GM19043 (cell line): ENCODE measurements around the gene IGSF3.
"Not testable (repeated sequence)": the region's sequence is repeated elsewhere in the genome, so short reads cannot be mapped to it uniquely, and the experiment has no call there.

Experiments used
- ATAC-seq: cut with Tn5 transposase; IDR thresholded peaks from one replicate; pipeline ENCODE4 v1.9.1; 2021; ENCODE audit warnings: low read depth; ENCODE audit not compliant: unreplicated experiment

Gene IGSF3

GRCh38 chr1:116603646-116604045, 63.9 kb downstream of the IGSF3 start:
- ATAC-seq = not testable (repeated sequence)

GRCh38 chr1:116599369-116599768, 68.2 kb downstream of the IGSF3 start:
- not testable (repeated sequence) for ATAC-seq

GRCh38 chr1:116598420-116599036, 69.0 kb downstream of the IGSF3 start:
- ATAC-seq = not testable (repeated sequence)

- peak; percentile 73 for ATAC-seq
Observed at GRCh38 chr1:116597388-116597787, 70.1 kb downstream of the IGSF3 start.

GRCh38 chr1:116596742-116597307, 70.7 kb downstream of the IGSF3 start:
- not testable (repeated sequence) for ATAC-seq

- not testable (repeated sequence) for ATAC-seq
Observed at GRCh38 chr1:116595946-116596741, 71.4 kb downstream of the IGSF3 start.

- ATAC-seq = not testable (repeated sequence)
Observed at GRCh38 chr1:116595065-116595840, 72.3 kb downstream of the IGSF3 start.

- ATAC-seq = not testable (repeated sequence)
Observed at GRCh38 chr1:116593977-116594376, 73.6 kb downstream of the IGSF3 start.

GRCh38 chr1:116593401-116593800, 74.1 kb downstream of the IGSF3 start:
- ATAC-seq = not testable (repeated sequence)

GRCh38 chr1:116591951-116592605, 75.5 kb downstream of the IGSF3 start:
- ATAC-seq = not testable (repeated sequence)

- ATAC-seq = not testable (repeated sequence)
Observed at GRCh38 chr1:116591006-116591950, 76.3 kb downstream of the IGSF3 start.

- ATAC-seq = not testable (repeated sequence)
Observed at GRCh38 chr1:116590359-116591005, 77.1 kb downstream of the IGSF3 start.

- not testable (repeated sequence) for ATAC-seq
Observed at GRCh38 chr1:116589101-116589735, 78.3 kb downstream of the IGSF3 start.

- no peak for ATAC-seq
Observed at GRCh38 chr1:116587501-116588227, 79.9 kb downstream of the IGSF3 start.

GRCh38 chr1:116586741-116587143, 80.8 kb downstream of the IGSF3 start:
- peak; percentile 37 for ATAC-seq

- no peak for ATAC-seq
Observed at GRCh38 chr1:116585886-116586285, 81.6 kb downstream of the IGSF3 start.

- ATAC-seq = no peak
Observed at GRCh38 chr1:116581323-116581885, 86.1 kb downstream of the IGSF3 start.
